Fibroblast of villous mesenchyme (primary cell): ENCODE results near the gene C1orf105. TPM values are rescaled to one million over a fixed set of nuclear protein-coding genes. Genes with fewer than 3 reads are reported as not detected.
"Not testable (repeated sequence)": the region's sequence is repeated elsewhere in the genome, so short reads cannot be mapped to it uniquely, and the experiment has no call there.

Experiments
- DNase-seq: peaks from one replicate; pipeline ENCODE4 v3.0.0-alpha.2; 2010; ENCODE audit warnings: low read depth
- H3K4me3 ChIP-seq: 2 replicates; pipeline ENCODE4 v1.5.1; 2011; ENCODE audit warnings: low read depth, mild to moderate bottlenecking, low read length
- total RNA-seq: library from RNA; depleted of rRNA; stranded (reverse); fragments of >200 nt; gene quantifications from 2 replicates; pipeline ENCODE4 v1.2.3, GENCODE V29; 2012
- TF ChIP-seq, protein P1 (sequence below): IDR thresholded peaks from 2 replicates; pipeline ENCODE4 v1.5.1; 2012; ENCODE audit warnings: low read depth, mild to moderate bottlenecking, low read length; ENCODE audit not compliant: insufficient read depth

The C1orf105 gene
- total RNA-seq, 1 donor: not detected

DNA sequence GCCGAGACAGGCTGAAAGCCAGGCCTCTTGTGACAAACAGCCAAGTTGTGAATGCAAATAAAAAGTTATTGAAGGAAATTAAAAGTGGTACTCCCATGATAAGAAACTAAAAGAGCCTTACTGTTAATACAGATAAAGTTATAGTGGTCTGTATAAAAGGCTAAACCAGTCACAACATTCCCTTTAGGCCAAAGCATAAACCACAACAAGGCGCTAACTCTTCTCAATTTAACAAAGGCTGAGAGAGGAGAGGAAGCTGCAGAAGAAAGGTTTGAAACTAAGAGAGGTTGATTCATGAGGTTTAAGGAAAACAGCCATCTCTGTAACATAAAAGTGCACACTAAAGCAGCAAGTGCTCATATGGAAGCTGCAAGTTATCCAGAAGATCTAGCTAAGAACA lies 10.7 kb downstream of the C1orf105 start:
- no peak overlapping the region for H3K4me3 ChIP-seq
- TF ChIP-seq, protein P1, sequence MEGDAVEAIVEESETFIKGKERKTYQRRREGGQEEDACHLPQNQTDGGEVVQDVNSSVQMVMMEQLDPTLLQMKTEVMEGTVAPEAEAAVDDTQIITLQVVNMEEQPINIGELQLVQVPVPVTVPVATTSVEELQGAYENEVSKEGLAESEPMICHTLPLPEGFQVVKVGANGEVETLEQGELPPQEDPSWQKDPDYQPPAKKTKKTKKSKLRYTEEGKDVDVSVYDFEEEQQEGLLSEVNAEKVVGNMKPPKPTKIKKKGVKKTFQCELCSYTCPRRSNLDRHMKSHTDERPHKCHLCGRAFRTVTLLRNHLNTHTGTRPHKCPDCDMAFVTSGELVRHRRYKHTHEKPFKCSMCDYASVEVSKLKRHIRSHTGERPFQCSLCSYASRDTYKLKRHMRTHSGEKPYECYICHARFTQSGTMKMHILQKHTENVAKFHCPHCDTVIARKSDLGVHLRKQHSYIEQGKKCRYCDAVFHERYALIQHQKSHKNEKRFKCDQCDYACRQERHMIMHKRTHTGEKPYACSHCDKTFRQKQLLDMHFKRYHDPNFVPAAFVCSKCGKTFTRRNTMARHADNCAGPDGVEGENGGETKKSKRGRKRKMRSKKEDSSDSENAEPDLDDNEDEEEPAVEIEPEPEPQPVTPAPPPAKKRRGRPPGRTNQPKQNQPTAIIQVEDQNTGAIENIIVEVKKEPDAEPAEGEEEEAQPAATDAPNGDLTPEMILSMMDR: no peak
- DNase-seq: no peak

DNA sequence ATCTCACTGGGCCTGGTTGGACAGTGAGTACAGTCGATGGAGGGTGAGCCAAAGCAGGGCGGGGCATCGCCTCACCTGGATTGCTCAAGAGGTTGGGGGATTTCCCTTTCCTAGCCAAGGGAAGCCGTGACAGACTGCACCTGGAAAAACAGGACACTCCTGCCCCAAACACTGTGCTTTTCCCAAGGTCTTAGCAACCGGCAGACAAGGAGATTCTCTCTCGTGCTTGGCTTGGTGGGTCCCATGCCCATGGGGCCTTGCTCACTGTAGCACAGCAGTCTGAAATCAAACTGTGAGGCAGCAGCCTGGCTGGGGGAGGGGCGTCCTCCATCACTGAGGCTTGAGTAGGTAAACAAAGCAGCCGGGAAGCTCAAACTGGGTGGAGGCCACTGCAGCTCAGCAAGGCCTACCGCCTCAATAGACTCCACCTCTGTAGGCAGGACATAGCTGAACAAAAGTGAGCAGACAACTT lies 11.3 kb downstream of the C1orf105 start:
- DNase-seq: no peak
- TF ChIP-seq, protein P1: no peak
- H3K4me3 ChIP-seq: no peak overlapping the region

DNA sequence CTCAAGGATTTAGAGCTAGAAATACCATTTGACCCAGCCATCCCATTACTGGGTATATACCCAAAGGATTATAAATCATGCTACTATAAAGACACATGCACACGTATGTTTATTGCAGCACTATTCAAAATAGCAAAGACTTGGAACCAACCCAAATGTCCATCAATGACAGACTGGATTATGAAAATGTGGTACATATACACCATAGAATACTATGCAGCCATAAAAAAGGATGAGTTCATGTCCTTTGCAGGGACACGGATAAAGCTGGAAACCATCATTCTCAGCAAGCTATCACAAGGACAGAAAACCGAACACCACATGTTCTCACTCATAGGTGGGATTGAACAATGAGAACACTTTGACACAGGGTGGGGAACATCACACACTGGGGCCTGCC lies 16.7 kb downstream of the C1orf105 start:
- not testable (repeated sequence) for DNase-seq, H3K4me3 ChIP-seq

- H3K4me3 ChIP-seq: no peak overlapping the region
- DNase-seq: no peak
- TF ChIP-seq, protein P1: no peak
Measured at GRCh38 chr1:172442404-172442803, 21.9 kb downstream of the C1orf105 start.

DNA sequence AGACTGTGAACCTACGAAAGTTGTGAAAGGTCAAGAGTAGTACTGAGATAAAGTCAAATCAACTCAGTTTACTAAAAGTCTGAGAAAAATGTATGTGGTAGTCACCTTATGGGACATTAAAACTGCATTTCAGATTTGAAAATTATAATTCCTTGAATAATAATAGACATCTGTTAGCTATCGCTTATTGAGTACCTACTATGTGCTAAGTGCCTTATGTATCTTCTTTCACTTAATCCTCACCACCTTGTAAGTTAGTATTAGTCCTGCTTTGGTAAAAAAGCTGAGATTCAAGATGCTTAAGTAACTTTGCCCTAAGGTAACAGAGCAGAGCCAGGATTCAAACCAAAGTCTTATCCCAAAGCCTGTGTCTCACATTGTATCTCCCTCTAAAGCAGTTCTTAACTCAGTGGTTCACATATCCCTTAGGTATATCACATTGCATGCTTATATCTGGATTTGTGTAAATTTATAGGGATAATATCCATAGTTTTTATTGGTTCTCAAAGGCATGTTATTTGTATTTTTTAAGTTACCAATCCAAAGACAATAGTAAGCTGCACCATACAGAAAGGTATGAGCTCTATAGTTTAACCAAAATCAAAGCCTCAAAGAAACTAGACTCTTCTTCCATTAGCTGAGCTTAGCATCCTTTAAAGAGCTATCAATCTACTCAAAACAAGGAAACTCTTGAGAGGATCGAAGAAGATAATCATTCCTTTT lies 22.5 kb downstream of the C1orf105 start:
- DNase-seq: no peak
- H3K4me3 ChIP-seq: peak overlapping the region; percentile 93
- TF ChIP-seq, protein P1: no peak

DNA sequence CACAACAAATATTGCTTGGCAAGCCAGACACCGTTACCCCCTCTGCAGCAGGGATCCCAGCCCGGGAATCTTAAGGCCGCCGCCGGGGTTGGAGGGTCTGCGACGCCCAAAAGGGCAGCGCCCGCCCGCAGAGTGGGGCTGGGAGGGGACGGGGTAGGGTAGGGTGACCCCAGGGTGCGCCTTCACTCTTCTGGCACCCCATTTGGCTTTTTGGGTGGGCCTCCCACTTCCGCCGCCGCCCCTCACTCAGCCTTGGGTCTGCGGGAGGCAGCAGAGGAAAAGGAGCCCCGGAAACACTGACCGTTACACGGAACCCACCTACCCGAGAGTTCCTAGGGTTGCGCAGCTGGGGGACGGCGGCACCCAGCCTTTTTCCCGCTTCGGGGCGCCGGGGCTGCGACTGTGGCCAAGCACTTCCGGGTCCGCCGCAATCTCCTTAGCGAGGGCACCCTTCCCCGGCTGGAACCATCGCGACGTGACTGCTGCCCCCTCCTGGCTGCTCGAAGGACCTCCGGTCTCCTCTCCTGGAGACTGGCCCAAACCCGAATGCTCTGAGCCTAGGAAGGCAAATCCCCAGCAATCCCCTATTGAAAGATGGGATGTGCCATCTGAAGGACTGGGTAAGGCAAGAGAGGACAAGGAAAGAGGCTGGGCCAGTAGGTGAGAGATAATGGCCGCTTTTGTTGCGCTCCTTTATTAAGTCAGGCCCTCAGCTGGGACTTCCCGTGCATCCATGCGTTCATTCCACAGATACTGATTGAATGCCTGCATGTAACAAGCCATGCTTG lies 23.4 kb downstream of the C1orf105 start, which contains the start of gene PIGC:
PIGC (minus strand) TSS at position 404 of the 788 bp plus-strand sequence. CDS start 1,447 bp downstream, outside the sequence.
- H3K4me3 ChIP-seq: peak within 1 kb of the TSS; percentile 93
- peak; percentile 85 for DNase-seq
- TF ChIP-seq, protein P1: peak; percentile 92

GRCh38 chr1:172446547-172446946 lies 26.1 kb downstream of the C1orf105 start:
- TF ChIP-seq, protein P1: no peak
- no peak overlapping the region for H3K4me3 ChIP-seq
- no peak for DNase-seq
